GM18861 (cell line): ENCODE data around the gene ZBTB5.

ENCODE experiments used
- ATAC-seq: cut with Tn5 transposase; IDR thresholded peaks from one replicate; pipeline ENCODE4 v1.9.1; 2021; ENCODE audit not compliant: unreplicated experiment

Gene ZBTB5

GRCh38 chr9:37453827-37454226 is 11.4 kb downstream of the ZBTB5 start:
- no peak for ATAC-seq

- no peak for ATAC-seq
These were observed 12.6 kb downstream of the ZBTB5 start for GRCh38 chr9:37452611-37453010.

- ATAC-seq, result no peak
These were observed 13.6 kb downstream of the ZBTB5 start for GRCh38 chr9:37451628-37452027.

- ATAC-seq, result no peak
These were observed 15.2 kb downstream of the ZBTB5 start for GRCh38 chr9:37449862-37450632.

GRCh38 chr9:37447111-37447510 is 18.1 kb downstream of the ZBTB5 start:
- no peak for ATAC-seq

- ATAC-seq, result no peak
These were observed 18.8 kb downstream of the ZBTB5 start for GRCh38 chr9:37446401-37446800.

GRCh38 chr9:37445832-37446231 is 19.4 kb downstream of the ZBTB5 start:
- no peak for ATAC-seq

GRCh38 chr9:37444890-37445289 is 20.4 kb downstream of the ZBTB5 start:
- ATAC-seq, result no peak

DNA sequence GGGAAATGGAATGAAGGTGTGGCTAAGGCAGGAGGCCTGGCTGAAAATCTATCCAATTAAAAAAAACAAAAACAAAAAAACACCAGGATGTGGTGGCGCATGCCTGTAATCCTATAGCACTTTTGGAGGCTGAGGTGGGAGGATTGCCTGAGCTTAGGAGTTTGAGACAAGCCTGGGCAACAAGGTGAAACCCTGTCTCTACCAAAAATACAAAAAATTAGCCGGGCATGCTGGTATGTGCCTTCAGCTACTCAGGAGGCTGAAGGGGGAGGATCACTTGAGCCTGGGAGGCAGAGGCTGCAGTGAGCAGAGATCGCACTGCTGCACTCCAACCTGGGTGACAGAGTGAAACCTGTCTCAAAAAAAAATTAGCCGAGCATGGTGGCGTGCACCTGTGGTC is 21.7 kb downstream of the ZBTB5 start:
- no peak for ATAC-seq

GRCh38 chr9:37442556-37442955 is 22.7 kb downstream of the ZBTB5 start:
- ATAC-seq, result no peak

DNA sequence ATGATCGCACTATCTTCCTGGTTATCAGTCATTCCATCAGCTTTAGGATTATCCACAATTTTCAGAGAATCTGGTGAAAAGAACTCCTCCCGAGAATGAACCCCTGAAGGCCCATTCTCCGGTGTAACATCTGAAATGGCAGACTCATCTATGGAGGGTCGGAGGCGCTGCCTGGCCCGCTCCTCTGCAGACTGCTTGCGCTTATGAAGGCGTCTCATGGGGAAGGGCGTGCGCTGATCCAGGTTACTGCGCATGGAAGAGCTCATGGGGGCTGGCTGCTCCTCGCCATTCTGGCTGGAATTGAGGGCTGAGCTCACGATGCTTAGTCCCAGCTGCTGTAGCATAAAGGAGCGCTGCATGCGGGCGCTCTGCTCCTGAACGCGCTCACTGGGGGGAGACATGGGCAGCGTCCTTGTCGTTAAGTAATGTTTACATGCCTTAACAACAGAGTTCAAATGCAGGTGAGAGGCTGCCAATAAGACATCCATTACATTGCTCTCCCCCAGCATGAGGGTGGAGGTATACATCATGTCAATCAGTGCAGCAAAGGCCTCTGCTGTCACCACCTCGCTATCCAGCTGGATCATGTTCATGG is 23.4 kb downstream of the ZBTB5 start:
- no peak for ATAC-seq

GRCh38 chr9:37438359-37438758 is 26.9 kb downstream of the ZBTB5 start:
- ATAC-seq, result no peak

GRCh38 chr9:37437621-37438020 is 27.6 kb downstream of the ZBTB5 start:
- no peak for ATAC-seq

GRCh38 chr9:37437010-37437409 is 28.2 kb downstream of the ZBTB5 start:
- no peak for ATAC-seq

- no peak for ATAC-seq
These were observed 28.7 kb downstream of the ZBTB5 start for GRCh38 chr9:37436540-37436939.

- no peak for ATAC-seq
These were observed 31.3 kb downstream of the ZBTB5 start for GRCh38 chr9:37433867-37434371.

GRCh38 chr9:37432020-37432419 is 33.2 kb downstream of the ZBTB5 start:
- no peak for ATAC-seq

DNA sequence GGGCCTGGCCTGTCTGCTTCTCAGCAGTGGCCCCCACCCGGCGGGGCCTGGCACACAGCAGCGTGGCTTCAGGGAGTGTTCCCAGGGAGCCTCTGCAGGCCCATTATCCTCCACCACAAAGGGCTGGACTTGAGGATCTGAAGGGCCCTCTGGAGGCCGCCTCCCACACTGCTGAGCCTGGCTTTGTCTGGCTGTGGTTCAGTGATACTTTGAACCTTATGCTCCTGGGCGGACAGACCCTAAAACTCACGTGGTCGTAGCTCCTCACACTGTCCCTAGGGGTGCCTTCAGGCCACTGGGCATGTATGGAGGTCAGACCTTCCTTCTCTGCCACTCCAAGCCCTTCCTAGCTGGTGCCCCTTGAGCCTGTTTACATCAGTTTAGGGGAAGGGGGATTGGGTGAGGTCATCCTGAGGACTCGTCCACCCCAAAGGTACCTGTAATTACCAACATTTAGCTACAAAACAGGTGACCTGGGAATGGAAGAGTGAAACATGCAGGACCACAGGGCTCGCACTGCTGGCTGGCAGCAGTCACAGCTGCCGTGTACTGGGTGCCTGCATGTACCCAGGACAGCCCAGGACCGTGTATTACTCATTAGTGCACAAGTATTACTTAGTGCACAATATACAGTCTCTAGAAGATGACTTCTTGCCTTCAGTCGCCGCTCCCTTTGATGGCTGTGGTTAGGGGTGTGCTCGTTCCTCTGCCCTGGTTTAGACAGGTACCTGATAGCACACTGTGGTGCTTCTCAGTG is 34.2 kb downstream of the ZBTB5 start:
- no peak for ATAC-seq

DNA sequence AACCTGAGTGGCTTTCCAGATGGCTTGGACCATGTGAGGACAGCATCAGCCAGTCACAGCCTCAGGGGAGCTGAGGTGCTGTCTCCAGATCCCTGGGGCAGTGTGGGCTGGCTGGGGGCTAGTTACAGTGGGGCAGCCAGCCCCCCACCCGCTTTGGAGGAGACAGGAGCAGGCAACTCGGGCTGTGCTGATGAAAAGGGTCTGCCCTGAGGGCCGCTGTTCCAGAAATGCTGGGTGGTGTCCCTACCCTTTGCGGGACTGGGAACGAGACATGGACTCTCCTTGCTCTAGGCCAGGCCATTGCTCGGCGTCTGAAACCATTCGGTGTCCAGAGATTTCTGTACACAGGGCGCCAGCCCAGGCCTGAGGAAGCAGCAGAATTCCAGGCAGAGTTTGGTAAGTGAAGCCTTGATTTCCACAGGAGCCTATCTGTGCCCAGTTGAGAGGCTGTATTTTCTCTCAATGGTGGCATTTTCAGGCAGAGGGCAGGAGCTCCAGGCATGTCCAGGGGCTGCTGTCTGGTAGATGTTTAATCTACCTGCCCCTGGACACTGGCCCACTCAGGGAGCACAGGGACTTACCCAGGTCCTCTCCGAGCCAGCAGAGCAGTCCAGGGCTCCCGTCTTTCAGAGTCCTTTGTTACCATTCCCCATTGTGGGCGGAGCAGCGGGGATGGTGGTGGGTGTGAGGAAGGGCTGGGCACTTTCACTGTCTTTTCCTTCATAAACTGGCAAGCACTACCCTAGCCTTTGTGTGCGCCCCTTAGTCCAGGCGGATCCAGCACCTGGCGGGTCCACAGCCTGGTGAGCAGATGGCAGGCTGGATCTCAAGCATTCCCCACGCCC is 35.6 kb downstream of the ZBTB5 start:
- ATAC-seq, result no peak

DNA sequence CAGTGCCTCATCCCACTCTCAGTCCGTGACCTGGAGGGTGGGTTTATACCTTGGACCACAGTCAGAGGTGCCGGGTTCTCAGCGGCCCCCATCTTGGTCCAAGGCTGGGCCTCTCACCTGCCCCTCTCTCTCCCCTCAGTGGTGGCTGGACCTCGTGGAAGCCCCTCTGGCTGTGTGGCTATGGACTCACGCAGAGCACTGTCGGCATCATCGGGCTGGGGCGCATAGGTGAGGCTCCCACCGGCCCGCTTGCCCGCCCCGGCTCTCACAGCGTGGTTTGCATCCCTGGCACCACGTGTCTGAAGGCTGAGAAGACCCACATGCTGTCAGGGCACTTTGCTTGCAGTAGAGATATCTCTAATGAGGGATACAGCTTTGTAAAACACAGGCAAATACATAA is 36.9 kb downstream of the ZBTB5 start:
- ATAC-seq, result no peak

DNA sequence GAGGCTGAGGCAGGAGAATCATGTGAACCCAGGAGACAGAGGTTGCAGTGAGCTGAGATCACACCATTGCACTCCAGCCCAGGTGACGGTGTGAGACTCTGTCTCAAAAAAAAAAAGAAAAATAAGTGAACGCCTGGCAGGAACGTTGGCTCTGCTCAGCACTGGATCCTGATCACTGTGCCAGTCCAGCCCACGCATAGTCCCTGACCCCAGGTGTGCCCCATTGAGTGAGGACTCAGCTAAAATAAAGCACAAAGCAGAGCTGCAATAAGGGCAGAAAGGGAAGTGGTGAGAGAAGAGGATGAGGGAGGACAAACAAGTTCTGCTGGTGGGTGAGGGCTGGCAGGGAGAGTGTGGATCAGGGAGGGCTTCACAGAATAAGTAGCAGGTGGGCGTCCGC is 38.4 kb downstream of the ZBTB5 start:
- no peak for ATAC-seq
